ENCODE measurements around the gene NUTF2.
A peak's percentile ranks its signal among the peaks of the same experiment; 100 is the strongest.

The NUTF2 gene

GRCh38 chr16:67804853-67805542, 41.7 kb upstream of the NUTF2 start:
- DNase-seq (ENCODE audit: low spot score) (no peak), ATAC-seq (ENCODE audit: low read depth) (no peak)
- H3K36me3 ChIP-seq (ENCODE audit: low read depth), result peaks cover 25% of the 10 kb centered on the region
- H3K4me3 ChIP-seq (ENCODE audit: severe bottlenecking), result peak overlapping the region; percentile 60
- H3K9me3 ChIP-seq (ENCODE audit: severe bottlenecking), result no peaks in the 10 kb centered on the region
- no peak overlapping the region for H3K27ac ChIP-seq (ENCODE audit: poor library complexity, severe bottlenecking)
- H3K4me1 ChIP-seq (ENCODE audit: insufficient read depth, poor library complexity, severe bottlenecking), result no peaks in the 10 kb centered on the region
- H3K27me3 ChIP-seq (ENCODE audit: insufficient read depth, poor library complexity, severe bottlenecking), result no peaks in the 10 kb centered on the region
- TF ChIP-seq CTCF (IDR thresholded peaks at IDR 0.05; ENCODE audit: poor library complexity, severe bottlenecking), result no peak

GRCh38 chr16:67805718-67806427, 40.9 kb upstream of the NUTF2 start:
- no peak overlapping the region for H3K27ac ChIP-seq (ENCODE audit: poor library complexity, severe bottlenecking)
- DNase-seq (ENCODE audit: low spot score), result no peak
- no peaks in the 10 kb centered on the region for H3K4me1 ChIP-seq (ENCODE audit: insufficient read depth, poor library complexity, severe bottlenecking)
- peaks cover 24% of the 10 kb centered on the region for H3K36me3 ChIP-seq (ENCODE audit: low read depth)
- no peak for TF ChIP-seq CTCF (IDR thresholded peaks at IDR 0.05; ENCODE audit: poor library complexity, severe bottlenecking)
- no peaks in the 10 kb centered on the region for H3K9me3 ChIP-seq (ENCODE audit: severe bottlenecking)
- no peaks in the 10 kb centered on the region for H3K27me3 ChIP-seq (ENCODE audit: insufficient read depth, poor library complexity, severe bottlenecking)
- peak; percentile 1 for ATAC-seq (ENCODE audit: low read depth)
- H3K4me3 ChIP-seq (ENCODE audit: severe bottlenecking), result peak overlapping the region; percentile 60

- TF ChIP-seq CTCF (IDR thresholded peaks at IDR 0.05; ENCODE audit: poor library complexity, severe bottlenecking), result no peak
Measured at GRCh38 chr16:67806428-67807147, 40.1 kb upstream of the NUTF2 start, which contains the start of the genes RANBP10 and TSNAXIP1. Gene RANBP10 (minus strand): TSS chr16:67806560. CDS start chr16:67806536, 24 bp downstream. Gene TSNAXIP1 (plus strand): TSS chr16:67806889. CDS start chr16:67807150, 261 bp downstream.

GRCh38 chr16:67807148-67807682, 39.5 kb upstream of the NUTF2 start:
- ATAC-seq (ENCODE audit: low read depth), result peak; percentile 6
- H3K4me1 ChIP-seq (ENCODE audit: insufficient read depth, poor library complexity, severe bottlenecking), result no peaks in the 10 kb centered on the region
- peaks cover 22% of the 10 kb centered on the region for H3K36me3 ChIP-seq (ENCODE audit: low read depth)
- no peaks in the 10 kb centered on the region for H3K27me3 ChIP-seq (ENCODE audit: insufficient read depth, poor library complexity, severe bottlenecking)
- H3K4me3 ChIP-seq (ENCODE audit: severe bottlenecking), result peak overlapping the region; percentile 60
- DNase-seq (ENCODE audit: low spot score), result no peak
- TF ChIP-seq CTCF (IDR thresholded peaks at IDR 0.05; ENCODE audit: poor library complexity, severe bottlenecking), result peak; percentile 15
- H3K9me3 ChIP-seq (ENCODE audit: severe bottlenecking), result no peaks in the 10 kb centered on the region
- H3K27ac ChIP-seq (ENCODE audit: poor library complexity, severe bottlenecking), result no peak overlapping the region

More at GRCh38 chr16:67806428-67807147, 40.1 kb upstream of the NUTF2 start, which contains the start of the genes RANBP10 and TSNAXIP1:
- H3K27me3 ChIP-seq (ENCODE audit: insufficient read depth, poor library complexity, severe bottlenecking), result no peaks in the 10 kb centered on the region
- H3K27ac ChIP-seq (ENCODE audit: poor library complexity, severe bottlenecking), result no peak within 1 kb of the TSS
- peak; percentile 97 for ATAC-seq (ENCODE audit: low read depth)
- peaks cover 24% of the 10 kb centered on the region for H3K36me3 ChIP-seq (ENCODE audit: low read depth)
- no peaks in the 10 kb centered on the region for H3K9me3 ChIP-seq (ENCODE audit: severe bottlenecking)
- peak; percentile 99 for DNase-seq (ENCODE audit: low spot score)
- H3K4me1 ChIP-seq (ENCODE audit: insufficient read depth, poor library complexity, severe bottlenecking), result no peaks in the 10 kb centered on the region
- H3K4me3 ChIP-seq (ENCODE audit: severe bottlenecking), result peak within 1 kb of the TSS; percentile 60
